Esophagus squamous epithelium (tissue), 4 donors: ENCODE results near the gene RPN2.

ENCODE experiments used
- CTCF ChIP-seq, 6 experiments: fragments of 450-650 bp in 4 of 6; fragments of 200-600 bp in 2 of 6; sonication (generic) in 2 of 6; IDR thresholded peaks; one replicate each; pipeline ENCODE4 v1.5.1; 2016 to 2019; ENCODE audit warnings: antibody characterized with exemption in 6 of 6, mild to moderate bottlenecking in 4 of 6, moderate library complexity in 4 of 6
- POLR2A ChIP-seq, 4 donors: fragments of 450-650 bp; IDR thresholded peaks; one replicate each; pipeline ENCODE4 v1.6.1; 2017; ENCODE audit warnings: antibody characterized with exemption in 4 of 4, mild to moderate bottlenecking in 4 of 4, moderate library complexity in 3 of 4

GRCh38 chr20:37231947-37232630 lies 53.0 kb downstream of the RPN2 start:
- TF ChIP-seq POLR2A (IDR thresholded peaks at IDR 0.05) (no peak), CTCF (IDR thresholded peaks at IDR 0.05) (no peak)
